Motor neuron (in vitro differentiated cells): ENCODE results near the gene DLG1. TPM values are rescaled to one million over a fixed set of nuclear protein-coding genes. Genes with fewer than 3 reads are reported as not detected.

Experiments used
- ATAC-seq, 8 experiments: fragments of 200-7000 bp; cut with Tn5 transposase; replicated peaks in 6 of 8; 2 replicates each; pipeline ENCODE4 v1.8.0; 2021; ENCODE audit warnings: mild to moderate bottlenecking in 8 of 8, moderate library complexity in 8 of 8
- H3K27ac ChIP-seq, 2 donors: fragments of 250-450 bp; sonication (Bioruptor Pico); 2 replicates each; pipeline ENCODE4 v1.9.0; 2021; ENCODE audit warnings: antibody characterized with exemption in 2 of 2, mild to moderate bottlenecking in 2 of 2, moderate library complexity in 1 of 2
- H3K4me1 ChIP-seq, 2 donors: fragments of 250-450 bp; sonication (Bioruptor Pico); replicated peaks in 1 of 2; 2 replicates each; pipeline ENCODE4 v1.6.1; 2021; ENCODE audit warnings: antibody characterized with exemption in 2 of 2, mild to moderate bottlenecking in 2 of 2, moderate library complexity in 1 of 2
- H3K4me3 ChIP-seq, 5 donors: fragments of 250-450 bp; sonication (Bioruptor Pico); 2 replicates each; pipeline ENCODE4 v1.9.0; 2021; ENCODE audit warnings: antibody characterized with exemption in 5 of 5, mild to moderate bottlenecking in 5 of 5, moderate library complexity in 4 of 5
- WGBS, 10 experiments: fragments of 450-650 bp; shearing (Covaris generic); methylation state at CpG; one replicate each; pipeline ENCODE4 v1.0.0; 2022; 5-methylcytosine and 5-hydroxymethylcytosine counted together
- in situ Hi-C, 9 experiments: fragments of 400-800 bp; cut with MboI; loops; one replicate each; pipeline ENCODE4 v1.15.0; 2021; ENCODE audit warnings: low sequenced_read_pairs in 9 of 9, low pct_unique_long_range_greater_than_20kb in 2 of 9; ENCODE audit not compliant: unreplicated experiment in 9 of 9
- total RNA-seq, 8 experiments: library from RNA; unstranded; fragments of 300-600 nt; gene quantifications; 2 replicates each; pipeline versions ENCODE4 v1.2.3 to v1.2.4, GENCODE V29; 2022

The DLG1 gene
- total RNA-seq, 8 experiments from 2014 or later = 20.3 to 109 (median 47.7) TPM

- Histone ChIP-seq H3K4me1 (peaks cover 39 to 51% of the 10 kb centered on the region in 2 donors), H3K4me3 (no peak overlapping the region), H3K27ac (peak overlapping the region in 1 of 2 donors; percentile 18)
- 75 to 82% methylated on average over 2 to 4 of the region's 36 CpGs; no CpG with 5 or more reads in 8 of the 10 experiments for WGBS, 10 experiments
- in situ Hi-C loops = loop anchor here in 4 of 9 experiments (25.0 kb wide), 2 partner anchors 163 to 488 kb away; no protein-coding TSS in a partner anchor
- peak in 1 of 8 experiments; percentile 2 for ATAC-seq
These were observed 274.3 kb downstream of the DLG1 start for GRCh38 chr3:197023998-197024651.

DNA sequence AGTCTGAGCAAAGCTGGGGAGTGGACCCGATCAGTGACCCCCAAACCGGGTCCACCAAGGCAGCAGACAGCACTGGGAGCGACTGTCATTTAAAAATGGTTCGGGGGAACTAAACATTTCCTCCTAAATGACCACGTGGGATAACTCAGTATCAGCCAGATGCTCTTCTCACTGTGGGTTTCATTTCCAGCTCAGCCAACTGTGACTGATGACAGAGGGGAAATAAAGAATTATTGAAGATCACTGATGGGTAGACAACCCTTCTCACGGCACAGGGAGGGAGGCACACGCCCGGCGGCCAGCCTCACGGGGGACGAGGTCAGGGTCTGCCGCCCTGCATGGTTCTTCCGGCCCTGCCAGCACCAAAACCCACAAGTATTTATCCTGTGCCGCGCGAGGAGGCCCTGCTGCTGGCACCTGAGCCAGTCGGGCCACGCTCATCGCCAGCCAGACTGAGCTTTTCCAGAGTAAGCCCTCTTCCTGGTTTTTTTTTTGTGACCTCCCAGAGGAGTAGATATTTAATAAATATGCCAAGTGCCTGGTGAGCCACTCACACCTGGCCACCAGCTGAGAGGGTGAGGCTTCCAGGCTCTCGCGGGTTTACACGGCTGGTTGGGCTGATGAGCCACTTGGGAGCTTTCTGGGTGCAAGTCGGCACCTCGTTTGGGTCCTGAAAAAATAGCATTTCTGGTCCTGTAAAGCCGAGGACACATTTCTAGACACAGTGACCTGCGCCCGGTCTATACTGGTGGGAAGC lies 275.0 kb downstream of the DLG1 start:
- 20 to 76% (median 44%) methylated on average over 2 to 7 of the region's 27 CpGs; no CpG with 5 or more reads in 6 of the 10 experiments for WGBS, 10 experiments
- peaks cover 36 to 45% of the 10 kb centered on the region in 2 donors for H3K4me1 ChIP-seq
- H3K4me3 ChIP-seq = no peak overlapping the region
- no peak overlapping the region for H3K27ac ChIP-seq
- in situ Hi-C loops = loop anchor here in 4 of 9 experiments (25.0 kb wide), 2 partner anchors 164 to 489 kb away; no protein-coding TSS in a partner anchor
- ATAC-seq = peak in 5 of 8 experiments; percentile 12 to 62 (median 33)

DNA sequence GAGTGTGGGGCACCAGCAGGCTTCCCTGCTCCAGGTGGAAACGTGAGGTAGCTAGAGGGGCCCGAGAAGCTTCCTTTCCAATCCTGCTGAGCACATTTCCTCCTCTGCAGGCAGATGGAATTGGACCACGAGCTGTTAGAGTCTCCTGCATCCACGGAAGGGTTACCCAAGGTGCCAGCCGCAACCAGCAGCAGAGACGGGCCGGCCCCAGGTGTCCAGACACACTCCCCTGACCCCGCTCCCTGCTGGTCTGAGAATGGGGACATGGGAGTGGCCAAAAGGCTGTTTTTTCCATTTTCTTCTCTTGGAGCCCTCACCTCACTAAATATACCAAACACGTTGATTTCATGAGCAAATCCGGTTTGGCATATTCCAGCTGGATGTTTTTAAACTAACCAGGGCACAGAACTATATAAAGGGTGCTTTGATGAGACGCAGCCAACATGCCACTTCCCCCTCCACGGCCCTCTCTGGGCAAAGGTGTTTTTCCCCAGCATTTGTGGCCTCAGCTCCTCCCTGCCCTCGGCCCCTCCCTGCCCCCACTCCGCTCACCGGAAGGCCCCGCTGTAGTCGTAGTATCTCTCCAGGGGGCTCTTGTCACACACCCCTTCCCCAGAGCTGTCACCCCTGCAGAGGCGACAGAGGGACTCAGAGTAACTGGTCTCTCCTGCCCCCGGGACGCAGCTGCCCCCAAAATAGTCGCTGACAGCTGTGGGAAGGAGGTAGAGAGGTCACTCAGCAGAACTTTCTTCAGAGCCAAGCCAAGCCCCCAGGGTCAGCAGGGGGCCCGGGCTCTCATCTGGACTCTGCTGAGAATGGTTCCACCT lies 275.8 kb downstream of the DLG1 start:
- WGBS, 10 experiments = 31 to 100% (median 66%) methylated on average over 1 to 11 of the region's 22 CpGs; no CpG with 5 or more reads in 2 of the 10 experiments
- Histone ChIP-seq H3K4me3 (no peak overlapping the region), H3K27ac (no peak overlapping the region), H3K4me1 (peaks cover 36 to 44% of the 10 kb centered on the region in 2 donors)
- in situ Hi-C loops = loop anchor here in 4 of 9 experiments (25.0 kb wide), 2 partner anchors 165 to 490 kb away; no protein-coding TSS in a partner anchor
- peak in 3 of 8 experiments; percentile 2 to 13 (median 8) for ATAC-seq

DNA sequence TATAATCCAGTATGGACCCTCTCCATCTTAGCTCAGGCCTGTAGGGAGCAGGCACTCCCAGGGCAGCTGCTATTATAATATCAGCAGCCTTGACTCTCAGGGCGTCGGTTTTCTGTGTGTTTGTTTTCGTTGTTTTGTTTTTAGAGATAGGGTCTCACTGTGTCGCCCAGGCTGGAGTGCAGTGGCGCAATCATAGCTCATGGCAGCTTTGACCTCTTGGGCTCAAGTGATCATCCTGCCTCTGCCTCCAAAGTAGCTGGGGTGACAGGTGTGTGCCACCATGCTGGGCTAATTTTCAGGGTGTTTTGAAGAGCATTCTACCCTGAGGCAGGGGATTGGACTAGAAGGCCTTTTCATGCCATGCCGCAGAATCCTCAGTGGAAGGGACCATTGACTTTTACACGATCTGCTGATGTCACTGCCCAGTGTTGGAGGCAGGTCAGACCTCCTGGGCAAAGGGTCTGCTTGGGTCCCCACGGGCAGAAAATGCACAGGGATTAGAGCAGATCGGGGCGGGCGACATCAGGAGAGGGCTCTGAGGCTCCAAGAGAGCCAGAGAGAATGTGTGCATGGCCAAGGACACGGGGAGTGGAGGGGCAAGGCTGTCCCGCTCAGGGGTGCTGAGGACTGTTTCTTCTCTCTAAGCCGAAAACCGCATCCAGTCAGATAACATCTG lies 276.5 kb downstream of the DLG1 start:
- H3K4me3 ChIP-seq = no peak overlapping the region
- H3K27ac ChIP-seq = no peak overlapping the region
- in situ Hi-C loops = loop anchor here in 4 of 9 experiments (25.0 kb wide), 2 partner anchors 165 to 490 kb away; no protein-coding TSS in a partner anchor
- 60 to 100% (median 84%) methylated on average over 1 to 12 of the region's 15 CpGs; no CpG with 5 or more reads in 2 of the 10 experiments for WGBS, 10 experiments
- H3K4me1 ChIP-seq = peaks cover 36 to 43% of the 10 kb centered on the region in 2 donors
- ATAC-seq = no peak

- 37 to 100% (median 75%) methylated on average over 1 to 5 of the region's 10 CpGs; no CpG with 5 or more reads in 5 of the 10 experiments for WGBS, 10 experiments
- ATAC-seq = no peak
- in situ Hi-C loops = loop anchor here in 4 of 9 experiments (25.0 kb wide), 2 partner anchors 166 to 491 kb away; no protein-coding TSS in a partner anchor
- Histone ChIP-seq H3K27ac (no peak overlapping the region), H3K4me1 (peaks cover 35 to 39% of the 10 kb centered on the region in 2 donors), H3K4me3 (no peak overlapping the region)
These were observed 277.2 kb downstream of the DLG1 start for GRCh38 chr3:197021231-197021630.

- WGBS, 10 experiments = 51 to 100% (median 80%) methylated on average over 1 to 10 of the region's 13 CpGs; no CpG with 5 or more reads in 1 of the 10 experiments
- Histone ChIP-seq H3K4me1 (peaks cover 19 to 22% of the 10 kb centered on the region in 2 donors), H3K4me3 (no peak overlapping the region), H3K27ac (no peak overlapping the region)
- in situ Hi-C loops = loop anchor here in 4 of 9 experiments (25.0 kb wide), 2 partner anchors 168 to 493 kb away; no protein-coding TSS in a partner anchor
- no peak for ATAC-seq
These were observed 278.9 kb downstream of the DLG1 start for GRCh38 chr3:197019535-197019934.

DNA sequence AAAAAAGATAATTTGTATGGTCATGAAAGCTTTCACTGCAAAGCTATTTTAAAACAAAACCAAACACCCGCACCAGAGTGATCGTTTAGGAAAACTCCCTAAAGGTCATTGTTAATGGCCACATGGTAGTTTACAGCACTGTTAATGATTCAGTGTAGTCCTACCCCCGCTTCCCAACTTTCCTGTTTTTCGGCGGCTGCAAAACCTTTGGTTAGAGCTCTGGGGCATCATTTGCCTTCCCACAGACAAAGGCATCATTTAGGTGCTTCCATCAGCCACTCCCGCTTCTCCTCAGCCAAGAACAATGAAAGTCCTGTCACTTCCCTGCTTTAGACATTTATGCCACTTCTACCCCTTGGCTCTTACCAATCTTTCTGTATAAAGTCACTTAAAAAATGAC lies 279.4 kb downstream of the DLG1 start:
- in situ Hi-C loops = loop anchor here in 4 of 9 experiments (25.0 kb wide), 2 partner anchors 168 to 493 kb away; no protein-coding TSS in a partner anchor
- no peak overlapping the region for H3K27ac ChIP-seq

GRCh38 chr3:197017003-197017402 lies 281.4 kb downstream of the DLG1 start:
- H3K4me1 ChIP-seq = peaks cover 0 to 6% of the 10 kb centered on the region in 2 donors
- 100% methylated on average over 1 to 2 of the region's 18 CpGs; no CpG with 5 or more reads in 8 of the 10 experiments for WGBS, 10 experiments
- no peak for ATAC-seq
- no peak overlapping the region for H3K27ac ChIP-seq
- H3K4me3 ChIP-seq = no peak overlapping the region
- in situ Hi-C loops = loop anchor here in 4 of 9 experiments (25.0 kb wide), 2 partner anchors 170 to 495 kb away; no protein-coding TSS in a partner anchor

More for the DNA sequence above, 279.4 kb downstream of the DLG1 start:
- peaks cover 14 to 17% of the 10 kb centered on the region in 2 donors for H3K4me1 ChIP-seq
- 0 to 71% (median 52%) methylated on average over 2 to 6 of the region's 6 CpGs; no CpG with 5 or more reads in 1 of the 10 experiments for WGBS, 10 experiments
- no peak for ATAC-seq
- no peak overlapping the region for H3K4me3 ChIP-seq

DNA sequence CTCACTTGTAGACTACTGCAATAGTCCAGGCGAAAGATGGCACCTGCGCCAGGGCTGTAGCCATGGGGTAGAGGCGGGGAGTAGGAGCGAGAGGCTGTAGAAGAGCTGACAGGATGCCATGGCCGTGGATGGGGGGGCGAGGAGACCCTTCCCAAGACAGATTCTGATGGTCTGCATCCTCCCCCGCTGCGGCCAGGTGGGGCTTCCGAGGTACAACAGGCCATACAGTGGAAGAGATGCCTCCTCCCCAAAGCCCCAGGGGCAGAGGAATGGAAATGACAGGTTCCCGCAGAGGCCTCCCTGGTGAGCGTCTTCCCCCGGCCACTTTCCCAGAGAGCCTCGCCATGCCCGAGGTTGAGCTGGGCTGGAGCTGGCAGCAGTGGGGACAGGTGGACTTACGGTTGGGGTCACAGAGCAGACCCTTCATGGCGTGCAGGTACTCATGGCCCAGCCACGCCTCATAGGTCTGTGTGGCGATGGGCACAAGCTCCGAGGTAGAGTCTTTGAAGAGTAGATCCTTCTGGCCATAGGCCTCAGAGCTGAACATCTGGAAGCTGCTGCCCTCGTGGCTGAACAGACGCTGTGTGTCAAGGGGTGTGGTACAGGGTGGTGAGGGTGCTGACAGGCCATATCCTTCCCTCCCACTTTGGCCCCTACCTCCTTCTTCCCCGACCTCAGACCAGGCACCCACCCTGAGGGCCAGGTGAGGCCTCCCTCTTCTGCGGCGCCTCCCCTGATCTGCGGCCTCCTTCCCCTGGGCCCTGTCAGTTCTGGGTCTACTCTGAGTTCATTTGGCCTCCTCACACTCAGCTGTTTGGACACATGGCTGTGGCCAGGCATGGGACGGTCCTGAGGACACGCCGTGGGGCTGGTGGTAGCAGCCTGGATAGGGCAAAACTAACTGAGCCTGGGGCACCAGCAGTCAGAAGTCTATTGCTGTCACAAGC lies 282.3 kb downstream of the DLG1 start:
- WGBS, 10 experiments = 80 to 100% (median 84%) methylated on average over 1 to 8 of the region's 28 CpGs; no CpG with 5 or more reads in 5 of the 10 experiments
- ATAC-seq = peak in 3 of 8 experiments; percentile 42 to 71 (median 62)
- no peak overlapping the region for H3K4me3 ChIP-seq
- no peak overlapping the region for H3K27ac ChIP-seq
- in situ Hi-C loops = loop anchor here in 4 of 9 experiments (25.0 kb wide), 2 partner anchors 171 to 496 kb away; no protein-coding TSS in a partner anchor
- peaks cover 0 to 11% of the 10 kb centered on the region in 2 donors for H3K4me1 ChIP-seq

GRCh38 chr3:197014942-197015575 lies 283.4 kb downstream of the DLG1 start:
- H3K4me1 ChIP-seq = peaks cover 0 to 11% of the 10 kb centered on the region in 2 donors
- H3K27ac ChIP-seq = no peak overlapping the region
- ATAC-seq = peak in 1 of 8 experiments; percentile 27
- H3K4me3 ChIP-seq = no peak overlapping the region
- 28 to 100% (median 100%) methylated on average over 2 to 6 of the region's 22 CpGs; no CpG with 5 or more reads in 5 of the 10 experiments for WGBS, 10 experiments
- in situ Hi-C loops = loop anchor here in 4 of 9 experiments (25.0 kb wide), 2 partner anchors 172 to 497 kb away; no protein-coding TSS in a partner anchor
